ENCODE measurements around the gene POLR2L.

Gene POLR2L

DNA sequence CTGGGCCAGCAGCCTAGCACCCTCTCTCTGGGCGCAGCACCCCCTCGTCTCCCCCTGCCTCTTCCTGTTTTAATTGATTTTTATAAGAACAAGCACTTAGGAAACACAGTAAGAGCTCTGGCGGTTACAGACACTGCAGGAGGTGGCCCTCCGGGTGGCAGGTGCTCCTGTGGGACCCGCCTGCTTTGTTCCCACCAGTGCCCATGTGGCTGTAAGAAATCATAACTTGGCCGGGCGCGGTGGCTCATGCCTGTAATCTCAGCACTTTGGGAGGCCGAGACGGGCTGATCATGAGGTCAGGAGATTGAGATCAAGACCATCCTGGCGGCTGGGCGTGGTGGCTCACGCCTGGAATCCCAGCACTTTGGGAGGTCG is 18.8 kb upstream of the POLR2L start:
- H3K9ac ChIP-seq (ENCODE audit: low read length) = no peak overlapping the region
- no peaks in the 10 kb centered on the region for H3K27me3 ChIP-seq (ENCODE audit: control insufficient read depth, insufficient read depth, low read length)
- H3K4me1 ChIP-seq (ENCODE audit: control insufficient read depth, insufficient read depth, low read length) = peaks cover 40% of the 10 kb centered on the region
- no peak overlapping the region for H3K4me3 ChIP-seq (ENCODE audit: low read depth, low read length)
- no peaks in the 10 kb centered on the region for H3K9me3 ChIP-seq (ENCODE audit: control insufficient read depth, insufficient read depth, low read depth, low read length)
- H3K36me3 ChIP-seq (ENCODE audit: control insufficient read depth, insufficient read depth, low read length) = peaks cover 4% of the 10 kb centered on the region
- no peak overlapping the region for H3K27ac ChIP-seq (ENCODE audit: low read depth, low read length)

DNA sequence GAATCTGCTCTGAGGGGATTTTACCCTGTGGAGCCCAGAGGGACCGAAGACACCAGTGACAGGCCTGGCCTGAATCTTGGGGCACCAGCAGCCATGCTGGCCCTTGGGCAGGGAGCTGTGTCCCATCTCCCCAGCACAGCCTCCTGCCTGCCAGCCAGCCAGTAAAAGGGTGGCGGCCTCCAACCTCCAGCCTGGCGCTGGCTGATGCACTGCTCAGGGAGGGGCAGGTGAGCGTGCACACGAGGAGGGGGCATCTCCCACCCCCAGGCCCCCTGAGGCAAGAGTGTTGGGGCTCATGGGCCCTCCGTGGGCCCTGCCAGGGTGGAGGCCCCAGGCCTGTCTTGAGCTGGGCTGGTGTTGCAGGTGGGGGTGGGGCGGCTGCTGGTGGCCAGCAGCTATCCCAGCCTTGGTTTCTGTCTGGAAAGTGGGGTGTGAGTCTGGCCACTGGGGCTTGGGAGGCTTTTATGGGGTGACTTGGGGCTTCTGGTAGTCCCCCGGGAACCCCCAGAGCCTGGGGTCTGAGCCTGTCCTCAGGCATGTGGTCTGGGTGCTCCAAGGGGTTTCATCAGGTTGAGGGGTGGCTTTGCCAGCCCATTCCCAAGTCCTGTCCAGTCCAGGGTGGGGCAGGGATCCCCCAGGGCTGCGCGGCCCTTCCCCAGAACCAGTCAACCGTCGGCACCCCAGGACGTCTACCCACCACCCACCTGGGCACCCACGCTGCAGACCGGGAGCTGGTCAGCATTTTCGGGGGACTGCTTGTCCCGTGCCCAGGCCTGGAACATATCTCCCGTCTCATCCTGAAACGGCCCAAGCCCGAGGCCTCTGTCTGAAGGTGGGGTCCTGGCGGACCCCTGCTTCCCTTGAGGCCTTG is 18.1 kb upstream of the POLR2L start:
- H3K4me3 ChIP-seq (ENCODE audit: low read depth, low read length) = no peak overlapping the region
- H3K27ac ChIP-seq (ENCODE audit: low read depth, low read length) = no peak overlapping the region
- H3K4me1 ChIP-seq (ENCODE audit: control insufficient read depth, insufficient read depth, low read length) = peaks cover 41% of the 10 kb centered on the region
- H3K36me3 ChIP-seq (ENCODE audit: control insufficient read depth, insufficient read depth, low read length) = peaks cover 1% of the 10 kb centered on the region
- no peaks in the 10 kb centered on the region for H3K9me3 ChIP-seq (ENCODE audit: control insufficient read depth, insufficient read depth, low read depth, low read length)
- no peaks in the 10 kb centered on the region for H3K27me3 ChIP-seq (ENCODE audit: control insufficient read depth, insufficient read depth, low read length)
- H3K9ac ChIP-seq (ENCODE audit: low read length) = no peak overlapping the region

DNA sequence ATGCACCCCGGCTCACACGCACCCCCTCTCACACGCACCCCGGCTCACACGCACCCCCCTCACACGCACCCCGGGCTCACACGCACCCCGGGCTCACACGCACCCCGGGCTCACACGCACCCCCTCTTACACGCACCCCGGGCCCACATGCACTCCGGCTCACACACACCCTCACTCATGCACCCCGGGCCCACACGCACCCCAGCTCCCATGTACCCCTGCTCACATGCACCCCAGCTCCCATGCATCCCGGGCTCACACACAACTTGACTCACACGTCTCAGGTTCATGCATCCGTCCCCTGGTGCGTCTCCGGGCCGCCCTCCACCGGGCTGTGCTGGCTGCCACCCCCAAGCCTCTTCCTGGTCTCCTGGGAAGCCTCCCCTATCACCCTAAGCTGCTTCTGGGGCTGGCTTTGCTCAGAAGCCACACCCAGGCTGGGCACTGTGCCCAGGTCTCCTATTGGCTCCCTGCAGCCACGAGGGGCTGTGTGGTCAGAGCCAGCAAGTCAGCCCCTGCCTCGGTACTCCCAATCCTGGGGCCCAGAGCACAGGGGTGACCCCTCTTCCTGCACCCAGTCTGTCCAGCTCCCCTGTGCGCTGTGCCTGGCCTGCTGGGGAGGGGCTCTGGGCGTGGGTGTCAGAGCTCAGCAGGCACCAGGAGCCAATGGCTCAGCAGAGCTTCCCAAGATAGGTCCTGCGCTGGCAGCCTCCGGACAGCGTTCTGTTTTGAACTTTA is 17.2 kb upstream of the POLR2L start:
- H3K4me1 ChIP-seq (ENCODE audit: control insufficient read depth, insufficient read depth, low read length) = peaks cover 41% of the 10 kb centered on the region
- H3K4me3 ChIP-seq (ENCODE audit: low read depth, low read length) = no peak overlapping the region
- H3K9me3 ChIP-seq (ENCODE audit: control insufficient read depth, insufficient read depth, low read depth, low read length) = no peaks in the 10 kb centered on the region
- H3K27me3 ChIP-seq (ENCODE audit: control insufficient read depth, insufficient read depth, low read length) = no peaks in the 10 kb centered on the region
- no peaks in the 10 kb centered on the region for H3K36me3 ChIP-seq (ENCODE audit: control insufficient read depth, insufficient read depth, low read length)
- no peak overlapping the region for H3K27ac ChIP-seq (ENCODE audit: low read depth, low read length)
- H3K9ac ChIP-seq (ENCODE audit: low read length) = no peak overlapping the region

DNA sequence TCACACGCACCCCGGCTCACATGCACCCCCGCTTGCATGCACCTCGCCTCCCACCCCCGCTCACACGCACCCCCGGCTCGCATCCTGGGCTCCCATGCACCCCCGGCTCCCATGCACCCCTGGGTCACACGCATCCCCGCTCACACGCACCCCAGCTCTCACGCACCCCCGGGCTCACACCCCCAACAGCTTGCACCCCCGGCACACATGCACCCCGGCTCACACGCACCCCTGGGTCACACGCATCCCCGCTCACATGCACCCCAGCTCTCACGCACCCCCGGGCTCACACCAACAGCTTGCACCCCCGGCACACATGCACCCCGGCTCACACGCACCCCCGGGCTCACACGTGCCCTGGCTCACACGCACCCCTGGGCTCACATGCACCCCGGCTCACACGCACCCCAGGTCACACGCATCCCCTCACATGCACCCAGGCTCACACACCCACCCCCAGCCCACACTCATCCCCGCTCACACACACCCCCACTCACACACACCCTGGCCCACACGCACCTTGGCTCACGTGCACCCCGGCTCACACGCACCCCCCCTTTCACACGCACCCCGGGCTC is 16.5 kb upstream of the POLR2L start:
- Histone ChIP-seq H3K27me3 (ENCODE audit: control insufficient read depth, insufficient read depth, low read length) (no peaks in the 10 kb centered on the region), H3K4me3 (ENCODE audit: low read depth, low read length) (no peak overlapping the region), H3K36me3 (ENCODE audit: control insufficient read depth, insufficient read depth, low read length) (no peaks in the 10 kb centered on the region), H3K27ac (ENCODE audit: low read depth, low read length) (no peak overlapping the region), H3K9me3 (ENCODE audit: control insufficient read depth, insufficient read depth, low read depth, low read length) (no peaks in the 10 kb centered on the region), H3K9ac (ENCODE audit: low read length) (no peak overlapping the region), H3K4me1 (ENCODE audit: control insufficient read depth, insufficient read depth, low read length) (peaks cover 41% of the 10 kb centered on the region)

DNA sequence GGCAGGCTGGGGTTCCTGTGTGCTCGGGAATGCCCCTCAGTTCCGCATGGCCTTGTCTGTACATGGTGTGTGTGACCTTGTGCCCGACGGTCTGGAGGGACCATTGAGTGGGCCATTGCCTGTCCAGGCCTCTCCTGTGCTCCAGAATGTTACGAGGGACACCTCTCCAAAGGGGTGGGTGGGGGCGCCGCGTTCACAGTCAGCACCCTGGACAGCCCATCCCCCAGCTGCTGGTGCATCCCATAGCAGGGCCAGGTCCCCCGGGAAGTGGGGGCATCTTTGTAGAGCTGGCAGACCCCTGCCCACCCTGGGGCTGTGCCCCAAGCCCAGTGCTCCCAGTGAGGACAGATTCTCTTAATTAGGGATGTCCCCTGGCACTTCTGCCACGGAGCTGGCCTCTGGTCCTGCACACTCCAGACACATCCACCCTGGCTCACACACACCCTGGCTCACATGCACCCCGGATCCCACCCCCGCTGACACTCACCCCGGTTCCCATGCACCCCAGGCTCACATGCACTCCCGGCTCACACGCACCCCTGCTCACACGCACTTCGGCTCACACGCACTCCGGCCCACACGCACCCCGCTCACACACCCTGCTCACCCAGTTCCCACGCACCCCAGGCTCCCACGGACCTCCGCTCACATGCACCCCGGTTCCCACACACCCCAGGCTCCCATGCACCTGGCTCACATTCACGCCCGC is 15.9 kb upstream of the POLR2L start:
- Histone ChIP-seq H3K9me3 (ENCODE audit: control insufficient read depth, insufficient read depth, low read depth, low read length) (no peaks in the 10 kb centered on the region), H3K4me3 (ENCODE audit: low read depth, low read length) (no peak overlapping the region), H3K27me3 (ENCODE audit: control insufficient read depth, insufficient read depth, low read length) (no peaks in the 10 kb centered on the region), H3K9ac (ENCODE audit: low read length) (no peak overlapping the region), H3K36me3 (ENCODE audit: control insufficient read depth, insufficient read depth, low read length) (no peaks in the 10 kb centered on the region), H3K27ac (ENCODE audit: low read depth, low read length) (no peak overlapping the region), H3K4me1 (ENCODE audit: control insufficient read depth, insufficient read depth, low read length) (peaks cover 35% of the 10 kb centered on the region)

DNA sequence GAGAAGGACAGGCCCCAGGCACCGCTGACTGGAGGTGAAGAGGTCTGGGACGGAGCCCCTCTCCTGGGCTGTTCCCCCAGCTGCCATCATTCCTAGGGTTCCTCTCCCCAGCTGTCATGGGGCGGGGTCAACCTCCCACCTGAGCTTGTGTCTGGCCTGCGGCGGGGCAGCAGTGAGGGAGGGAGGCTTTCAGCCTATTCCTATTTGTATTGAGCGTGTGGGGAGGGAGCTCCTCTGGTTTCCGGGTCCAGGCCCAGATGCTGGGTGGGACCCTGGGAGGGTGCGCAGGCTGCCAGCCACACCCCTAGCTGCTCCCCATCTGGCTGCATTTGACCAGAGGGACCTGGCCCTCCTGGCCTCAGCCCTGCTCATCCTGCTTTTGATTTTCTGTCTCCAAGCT is 14.1 kb upstream of the POLR2L start:
- Histone ChIP-seq H3K9ac (ENCODE audit: low read length) (no peak overlapping the region), H3K4me3 (ENCODE audit: low read depth, low read length) (no peak overlapping the region), H3K9me3 (ENCODE audit: control insufficient read depth, insufficient read depth, low read depth, low read length) (no peaks in the 10 kb centered on the region), H3K27me3 (ENCODE audit: control insufficient read depth, insufficient read depth, low read length) (no peaks in the 10 kb centered on the region), H3K4me1 (ENCODE audit: control insufficient read depth, insufficient read depth, low read length) (peaks cover 26% of the 10 kb centered on the region), H3K36me3 (ENCODE audit: control insufficient read depth, insufficient read depth, low read length) (no peaks in the 10 kb centered on the region), H3K27ac (ENCODE audit: low read depth, low read length) (no peak overlapping the region)

DNA sequence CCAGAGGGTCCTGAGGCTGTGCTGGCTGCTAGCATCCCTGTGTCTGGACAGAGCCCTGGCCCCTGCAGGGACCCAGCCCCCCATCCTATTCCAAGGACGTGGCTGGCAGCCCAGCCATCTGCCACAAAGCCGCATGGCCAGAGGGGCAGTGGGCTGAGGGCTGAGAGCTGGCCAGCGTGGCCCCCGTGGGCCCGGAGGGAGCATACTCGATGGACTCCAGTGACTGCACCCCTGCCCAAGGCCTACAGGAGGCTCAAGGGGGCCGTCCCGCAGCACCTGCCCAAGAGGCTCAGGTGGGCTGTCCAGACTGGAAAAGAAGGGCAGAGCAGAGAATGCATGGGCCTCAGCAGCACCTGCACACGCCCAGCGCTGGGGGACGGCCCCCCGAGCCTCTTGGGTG is 13.5 kb upstream of the POLR2L start:
- Histone ChIP-seq H3K27ac (ENCODE audit: low read depth, low read length) (no peak overlapping the region), H3K27me3 (ENCODE audit: control insufficient read depth, insufficient read depth, low read length) (peaks cover 5% of the 10 kb centered on the region; the same call in 1 of the 2 replicates), H3K4me3 (ENCODE audit: low read depth, low read length) (no peak overlapping the region), H3K4me1 (ENCODE audit: control insufficient read depth, insufficient read depth, low read length) (peaks cover 32% of the 10 kb centered on the region), H3K36me3 (ENCODE audit: control insufficient read depth, insufficient read depth, low read length) (no peaks in the 10 kb centered on the region), H3K9ac (ENCODE audit: low read length) (no peak overlapping the region), H3K9me3 (ENCODE audit: control insufficient read depth, insufficient read depth, low read depth, low read length) (no peaks in the 10 kb centered on the region)

DNA sequence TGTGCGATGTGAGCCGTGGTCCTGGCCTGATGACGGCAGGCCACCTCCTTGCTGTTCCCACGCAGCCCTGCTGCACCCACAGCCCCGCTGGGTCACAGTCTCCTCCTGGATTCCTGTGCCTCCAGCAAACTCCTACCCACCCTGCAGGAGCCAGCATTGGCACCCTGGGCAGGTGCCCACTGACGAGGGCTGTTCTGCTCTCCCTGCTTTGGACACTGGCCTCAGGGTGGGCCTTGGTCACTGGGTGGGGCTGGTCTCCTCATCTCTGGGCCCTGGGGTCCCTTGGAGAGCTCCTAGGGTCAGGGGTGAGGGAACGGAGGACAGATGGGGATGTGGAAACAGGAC is 13.0 kb upstream of the POLR2L start:
- H3K4me3 ChIP-seq (ENCODE audit: low read depth, low read length) = no peak overlapping the region
- H3K4me1 ChIP-seq (ENCODE audit: control insufficient read depth, insufficient read depth, low read length) = peaks cover 32% of the 10 kb centered on the region
- H3K27me3 ChIP-seq (ENCODE audit: control insufficient read depth, insufficient read depth, low read length) = peaks cover 10% of the 10 kb centered on the region; the same call in 1 of the 2 replicates
- no peak overlapping the region for H3K9ac ChIP-seq (ENCODE audit: low read length)
- H3K9me3 ChIP-seq (ENCODE audit: control insufficient read depth, insufficient read depth, low read depth, low read length) = no peaks in the 10 kb centered on the region
- no peaks in the 10 kb centered on the region for H3K36me3 ChIP-seq (ENCODE audit: control insufficient read depth, insufficient read depth, low read length)
- H3K27ac ChIP-seq (ENCODE audit: low read depth, low read length) = no peak overlapping the region

DNA sequence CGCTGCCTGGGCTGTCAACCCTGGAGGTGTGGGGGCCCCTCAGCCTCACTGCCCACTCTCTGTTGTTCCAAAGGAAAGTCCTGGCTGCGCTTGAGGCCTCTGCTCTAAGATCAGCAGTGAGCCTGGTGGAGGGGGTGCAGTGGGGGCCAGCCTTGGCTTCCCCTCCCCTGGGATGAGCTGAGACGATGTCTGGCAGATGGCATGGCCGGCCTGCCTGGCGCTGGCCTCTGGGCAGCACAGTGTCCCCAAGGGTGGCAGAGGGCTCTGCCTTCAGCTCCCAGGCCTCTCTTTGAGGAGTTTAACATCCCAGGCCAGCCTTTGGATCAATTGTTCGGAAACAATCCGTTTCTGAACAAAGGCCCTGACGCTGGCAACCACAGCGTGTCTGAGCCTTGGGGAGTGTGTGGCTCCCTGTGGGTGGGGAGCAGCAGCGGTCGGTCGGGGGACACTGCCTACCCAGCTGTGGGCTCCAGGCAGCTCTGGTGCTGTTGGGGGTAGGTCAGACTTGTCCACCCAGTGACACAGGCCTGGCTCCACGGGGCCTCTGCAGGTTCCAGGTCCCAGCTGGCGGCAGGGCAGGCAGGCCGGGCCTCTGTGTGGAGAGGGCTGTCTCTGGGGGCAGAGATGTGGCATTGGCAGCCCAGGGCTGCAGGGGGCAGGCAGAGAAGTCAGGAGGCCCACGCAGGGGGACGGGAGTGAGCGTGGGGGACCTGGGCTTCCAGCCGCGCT is 12.4 kb upstream of the POLR2L start:
- no peak overlapping the region for H3K9ac ChIP-seq (ENCODE audit: low read length)
- H3K4me1 ChIP-seq (ENCODE audit: control insufficient read depth, insufficient read depth, low read length) = peaks cover 26% of the 10 kb centered on the region
- no peaks in the 10 kb centered on the region for H3K9me3 ChIP-seq (ENCODE audit: control insufficient read depth, insufficient read depth, low read depth, low read length)
- H3K36me3 ChIP-seq (ENCODE audit: control insufficient read depth, insufficient read depth, low read length) = no peaks in the 10 kb centered on the region
- no peak overlapping the region for H3K4me3 ChIP-seq (ENCODE audit: low read depth, low read length)
- H3K27me3 ChIP-seq (ENCODE audit: control insufficient read depth, insufficient read depth, low read length) = peaks cover 14% of the 10 kb centered on the region; the same call in 1 of the 2 replicates
- H3K27ac ChIP-seq (ENCODE audit: low read depth, low read length) = no peak overlapping the region

DNA sequence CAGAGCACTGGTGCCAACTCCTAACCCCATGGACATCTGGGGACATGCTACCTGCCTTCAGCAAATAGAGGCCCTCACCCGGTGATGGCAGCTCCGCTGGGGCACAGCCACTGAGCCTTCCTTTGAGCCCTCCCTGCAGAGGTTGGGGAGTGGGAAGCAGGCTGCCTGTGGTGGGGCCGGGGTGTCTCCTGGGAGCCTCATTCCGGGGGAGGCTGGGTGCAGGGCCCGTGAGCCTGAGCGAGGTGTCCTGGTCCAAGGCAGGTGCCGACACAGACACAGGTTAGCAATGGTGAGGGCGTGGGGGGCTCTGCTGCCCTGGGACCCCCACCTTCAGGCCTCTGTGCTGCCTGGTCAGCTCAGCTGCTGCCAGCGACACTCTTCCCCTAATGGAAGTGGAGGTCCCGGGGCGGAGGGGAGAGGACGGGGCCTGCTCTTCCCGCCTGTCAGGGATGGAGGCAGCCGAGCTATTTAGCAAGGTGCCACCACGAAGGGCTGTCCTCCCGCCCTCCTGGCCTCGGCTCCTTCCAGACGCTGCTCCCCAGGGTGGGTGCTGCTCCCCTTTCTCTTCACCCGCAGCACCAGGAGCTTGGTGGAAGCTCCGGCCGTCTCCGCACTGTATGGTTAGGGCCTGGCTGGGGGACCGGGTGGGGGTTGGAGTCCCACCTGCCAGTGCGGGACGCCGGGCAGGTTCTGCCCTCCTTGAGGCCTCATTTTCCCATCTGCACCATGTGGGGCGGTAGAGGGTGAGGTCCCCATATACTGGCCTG is 11.5 kb upstream of the POLR2L start:
- Histone ChIP-seq H3K4me3 (ENCODE audit: low read depth, low read length) (no peak overlapping the region), H3K36me3 (ENCODE audit: control insufficient read depth, insufficient read depth, low read length) (no peaks in the 10 kb centered on the region), H3K9me3 (ENCODE audit: control insufficient read depth, insufficient read depth, low read depth, low read length) (no peaks in the 10 kb centered on the region), H3K27me3 (ENCODE audit: control insufficient read depth, insufficient read depth, low read length) (peaks cover 19% of the 10 kb centered on the region; the same call in 1 of the 2 replicates), H3K9ac (ENCODE audit: low read length) (no peak overlapping the region), H3K4me1 (ENCODE audit: control insufficient read depth, insufficient read depth, low read length) (peaks cover 30% of the 10 kb centered on the region), H3K27ac (ENCODE audit: low read depth, low read length) (no peak overlapping the region)
